Stomach (tissue), 9 donors: ENCODE measurements around the gene PCBP3. TPM values are rescaled to one million over a fixed set of nuclear protein-coding genes. Genes with fewer than 3 reads are reported as not detected.
A peak's percentile ranks its signal among the peaks of the same experiment; 100 is the strongest.

Experiments
- DNase-seq, 2 donors: peaks; one replicate each; pipeline versions ENCODE4 v3.0.0 to v3.0.0-alpha.2; 2013 to 2019
- H3K27ac ChIP-seq, 5 donors: fragments of 200-600 bp in 4 of 5; sonication (generic) in 4 of 5; one replicate each; pipeline ENCODE4 v1.5.1; 2013 to 2019; ENCODE audit warnings: mild to moderate bottlenecking in 1 of 5, moderate library complexity in 1 of 5
- H3K27me3 ChIP-seq, 3 donors: fragments of 200-600 bp; sonication (generic); one replicate each; pipeline ENCODE4 v1.5.1; 2017 to 2019; ENCODE audit warnings: mixed run types in 1 of 3
- H3K36me3 ChIP-seq, 4 donors: fragments of 200-600 bp; sonication (generic); 1 replicate in 3 of 4; 2 replicates in 1 of 4; pipeline ENCODE4 v1.5.1; 2016 to 2019
- H3K4me1 ChIP-seq, 4 donors: fragments of 200-600 bp; sonication (generic); one replicate each; pipeline ENCODE4 v1.5.1; 2016 to 2019
- H3K4me3 ChIP-seq, 4 donors: fragments of 200-600 bp; sonication (generic) in 3 of 4; one replicate each; pipeline ENCODE4 v1.5.1; 2016 to 2019; ENCODE audit warnings: mild to moderate bottlenecking in 1 of 4
- H3K9me3 ChIP-seq, 4 donors: fragments of 200-600 bp; sonication (generic); one replicate each; pipeline ENCODE4 v1.5.1; 2016 to 2019
- CTCF ChIP-seq, 7 experiments: fragments of 450-650 bp in 4 of 7; fragments of 200-600 bp in 3 of 7; sonication (generic) in 3 of 7; IDR thresholded peaks; one replicate each; pipeline ENCODE4 v1.5.1; 2016 to 2019; ENCODE audit warnings: antibody characterized with exemption in 7 of 7, control low read depth in 2 of 7, mild to moderate bottlenecking in 1 of 7
- EP300 ChIP-seq: sonication (generic); formaldehyde crosslinking; IDR thresholded peaks from one replicate; pipeline ENCODE4 v1.6.1; 2017; ENCODE audit warnings: antibody characterized with exemption
- POLR2A ChIP-seq, 4 donors: fragments of 450-650 bp; IDR thresholded peaks; one replicate each; pipeline ENCODE4 v1.6.1; 2016; ENCODE audit warnings: antibody characterized with exemption in 4 of 4, control low read depth in 2 of 4, mild to moderate bottlenecking in 1 of 4, moderate library complexity in 1 of 4
- POLR2AphosphoS5 ChIP-seq, 3 donors: sonication (generic); formaldehyde crosslinking; IDR thresholded peaks; one replicate each; pipeline ENCODE4 v1.6.1; 2016; ENCODE audit warnings: antibody characterized with exemption in 3 of 3
- WGBS, 5 donors: extraction: QIAGEN DNeasy Blood & Tissue Kit in 3 of 5; methylation state at CpG; one replicate each; pipeline versions ENCODE4 v1.1.5 to v1.1.7; 2013 to 2018; 5-methylcytosine and 5-hydroxymethylcytosine counted together
- intact Hi-C: fragments of 100-400 bp; cut with DNase I; formaldehyde crosslinking; loops from one replicate; pipeline ENCODE4 v1.15.1; 2023; ENCODE audit warnings: low total_unique reads
- polyA plus RNA-seq, 3 donors: library from polyadenylated mRNA; stranded (reverse); fragments of 200-250 nt; gene quantifications; one replicate each; pipeline ENCODE4 v1.2.3, GENCODE V29; 2013
- total RNA-seq, 5 donors: library from RNA; depleted of rRNA; stranded (reverse); fragments of >200 nt; gene quantifications; one replicate each; pipeline versions ENCODE4 v1.1.0 to v1.2.3, GENCODE V29; 2014 to 2016
- donor health status: healthy with polysubstance abuse.
- donor health status: Bipolar disorder and iron deficiency.
- donor health status: healthy.

The PCBP3 gene
- total and polyA plus RNA-seq, 8 donors: 1.8 to 10.9 (median 3.3) TPM; not detected in 3

- no peaks in the 10 kb centered on the region for H3K4me1 ChIP-seq
- no peak overlapping the region for H3K27ac ChIP-seq
- peaks cover 7 to 25% (median 18%) of the 10 kb centered on the region in 4 donors for H3K9me3 ChIP-seq
- H3K27me3 ChIP-seq: peaks cover 0 to 3% (median 0%) of the 10 kb centered on the region in 3 donors
- H3K36me3 ChIP-seq: peaks cover 0 to 7% (median 0%) of the 10 kb centered on the region in 4 donors
- TF ChIP-seq POLR2AphosphoS5 (IDR thresholded peaks at IDR 0.05) (no peak), POLR2A (IDR thresholded peaks at IDR 0.05) (no peak), CTCF (IDR thresholded peaks at IDR 0.05) (no peak)
- WGBS, 5 donors: 72 to 88% (median 77%) methylated on average over 3 of the region's 3 CpGs
- intact Hi-C loops: no loop called here
- H3K4me3 ChIP-seq: no peak overlapping the region
- peak in 1 of 2 donors; percentile 36 for DNase-seq
These were observed 292.1 kb downstream of the PCBP3 start for GRCh38 chr21:45935628-45936027.

- peaks cover 7 to 25% (median 18%) of the 10 kb centered on the region in 4 donors for H3K9me3 ChIP-seq
- H3K4me1 ChIP-seq: no peaks in the 10 kb centered on the region
- no peak overlapping the region for H3K27ac ChIP-seq
- no peak overlapping the region for H3K4me3 ChIP-seq
- no peaks in the 10 kb centered on the region for H3K27me3 ChIP-seq
- WGBS, 5 donors: 74 to 92% (median 81%) methylated on average over 16 to 17 of the region's 17 CpGs
- TF ChIP-seq POLR2AphosphoS5 (IDR thresholded peaks at IDR 0.05) (no peak), CTCF (IDR thresholded peaks at IDR 0.05) (no peak)
- intact Hi-C loops: no loop called here
- peaks cover 0 to 7% (median 0%) of the 10 kb centered on the region in 4 donors for H3K36me3 ChIP-seq
- DNase-seq: no peak
These were observed 294.4 kb downstream of the PCBP3 start for GRCh38 chr21:45937721-45938452.

- H3K9me3 ChIP-seq: peaks cover 7 to 25% (median 18%) of the 10 kb centered on the region in 4 donors
- H3K4me3 ChIP-seq: no peak overlapping the region
- intact Hi-C loops: no loop called here
- WGBS, 5 donors: 77 to 92% (median 89%) methylated on average over 1 of the region's 1 CpG
- no peak for DNase-seq
- TF ChIP-seq POLR2AphosphoS5 (IDR thresholded peaks at IDR 0.05) (no peak), CTCF (IDR thresholded peaks at IDR 0.05) (no peak), POLR2A (IDR thresholded peaks at IDR 0.05) (no peak), EP300 (no peak)
- H3K27me3 ChIP-seq: no peaks in the 10 kb centered on the region
- H3K27ac ChIP-seq: no peak overlapping the region
- H3K4me1 ChIP-seq: no peaks in the 10 kb centered on the region
- H3K36me3 ChIP-seq: peaks cover 0 to 7% (median 0%) of the 10 kb centered on the region in 4 donors
These were observed 294.9 kb downstream of the PCBP3 start for GRCh38 chr21:45938453-45938755.

- 85 to 90% (median 87%) methylated on average over 16 to 17 of the region's 17 CpGs for WGBS, 5 donors
- Histone ChIP-seq H3K36me3 (peaks cover 0 to 7% (median 0%) of the 10 kb centered on the region in 4 donors), H3K4me3 (no peak overlapping the region), H3K27me3 (no peaks in the 10 kb centered on the region), H3K4me1 (no peaks in the 10 kb centered on the region), H3K27ac (no peak overlapping the region), H3K9me3 (peaks cover 7 to 25% (median 18%) of the 10 kb centered on the region in 4 donors)
- no peak for DNase-seq
- TF ChIP-seq CTCF (IDR thresholded peaks at IDR 0.05) (no peak), POLR2A (IDR thresholded peaks at IDR 0.05) (no peak), POLR2AphosphoS5 (IDR thresholded peaks at IDR 0.05) (no peak), EP300 (no peak)
- intact Hi-C loops: no loop called here
These were observed 295.4 kb downstream of the PCBP3 start for GRCh38 chr21:45938811-45939520.
